Measurements from ENCODE around the gene SERPINB12.

The SERPINB12 gene

GRCh38 chr18:63570721-63571120, 28.6 kb downstream of the SERPINB12 start:
- no peak overlapping the region for H3K27ac ChIP-seq
- POLR2A ChIA-PET (ENCODE audit: low non-redundant PET): no interaction called here
- TF ChIP-seq CTCF (conservative IDR thresholded peaks at IDR 0.05; ENCODE audit: low read depth): no peak
- CTCF ChIA-PET: no interaction called here
- DNase-seq (ENCODE audit: low spot score): no peak

- POLR2A ChIA-PET (ENCODE audit: low non-redundant PET): no interaction called here
Measured at GRCh38 chr18:63575681-63576080, 33.5 kb downstream of the SERPINB12 start.

GRCh38 chr18:63578357-63578958, 36.3 kb downstream of the SERPINB12 start:
- peak; percentile 76 for TF ChIP-seq CTCF (conservative IDR thresholded peaks at IDR 0.05; ENCODE audit: low read depth)
- CTCF ChIA-PET: interaction anchor here (0.6 to 3.1 kb wide), 10 partner anchors 13 to 407 kb away, joined by 3 to 19 read pairs (median 4); no protein-coding TSS in a partner anchor
- H3K27ac ChIP-seq: no peak overlapping the region
- DNase-seq (ENCODE audit: low spot score): no peak
- POLR2A ChIA-PET (ENCODE audit: low non-redundant PET): no interaction called here

More at GRCh38 chr18:63575681-63576080, 33.5 kb downstream of the SERPINB12 start:
- CTCF ChIA-PET: no interaction called here
- DNase-seq (ENCODE audit: low spot score): no peak
- H3K27ac ChIP-seq: no peak overlapping the region
- TF ChIP-seq CTCF (conservative IDR thresholded peaks at IDR 0.05; ENCODE audit: low read depth): no peak

GRCh38 chr18:63579616-63580015, 37.4 kb downstream of the SERPINB12 start:
- POLR2A ChIA-PET (ENCODE audit: low non-redundant PET): no interaction called here
- CTCF ChIA-PET: interaction anchor here (1.3 to 2.0 kb wide), 3 partner anchors 61 to 260 kb away, joined by 4 to 12 read pairs (median 7); no protein-coding TSS in a partner anchor
- H3K27ac ChIP-seq: no peak overlapping the region
- no peak for DNase-seq (ENCODE audit: low spot score)
- no peak for TF ChIP-seq CTCF (conservative IDR thresholded peaks at IDR 0.05; ENCODE audit: low read depth)

- POLR2A ChIA-PET (ENCODE audit: low non-redundant PET): no interaction called here
- CTCF ChIA-PET: no interaction called here
- DNase-seq (ENCODE audit: low spot score): no peak
- H3K27ac ChIP-seq: peak overlapping the region; percentile 91
- TF ChIP-seq CTCF (conservative IDR thresholded peaks at IDR 0.05; ENCODE audit: low read depth): no peak
Measured at GRCh38 chr18:63585988-63586387, 43.8 kb downstream of the SERPINB12 start.

- peak; percentile 41 for DNase-seq (ENCODE audit: low spot score)
- ChIA-PET CTCF (interaction anchor here (0.5 to 1.1 kb wide), 2 partner anchors 95 to 155 kb away, joined by 3 read pairs; no protein-coding TSS in a partner anchor), POLR2A (ENCODE audit: low non-redundant PET) (no interaction called here)
- TF ChIP-seq CTCF (conservative IDR thresholded peaks at IDR 0.05; ENCODE audit: low read depth): no peak
- peak overlapping the region; percentile 91 for H3K27ac ChIP-seq
Measured at GRCh38 chr18:63586431-63586830, 44.3 kb downstream of the SERPINB12 start.
